Karpas-422 (cell line): Measurements from ENCODE around the gene CNST. TPM values are rescaled to one million over a fixed set of nuclear protein-coding genes. Genes with fewer than 3 reads are reported as not detected.
A peak's percentile ranks its signal among the peaks of the same experiment; 100 is the strongest.
"Not testable (repeated sequence)": the region's sequence is repeated elsewhere in the genome, so short reads cannot be mapped to it uniquely, and the experiment has no call there.

ENCODE experiments used
- DNase-seq: peaks from one replicate; pipeline ENCODE4 v3.0.0-alpha.2; 2015
- H2AFZ ChIP-seq: fragments of 200-600 bp; sonication (generic); 2 replicates; pipeline ENCODE4 v1.6.1; 2014; ENCODE audit warnings: antibody characterized with exemption, low read length, mixed read lengths
- H3K27ac ChIP-seq: fragments of 200-600 bp; sonication (generic); 2 replicates; pipeline ENCODE4 v1.5.1; 2014; ENCODE audit warnings: mild to moderate bottlenecking, low read length, moderate library complexity
- H3K27me3 ChIP-seq: fragments of 200-600 bp; sonication (generic); 2 replicates; pipeline ENCODE4 v1.6.1; 2014; ENCODE audit warnings: low read length, mixed read lengths
- H3K36me3 ChIP-seq: fragments of 200-600 bp; sonication (generic); 2 replicates; pipeline ENCODE4 v1.6.1; 2014; ENCODE audit warnings: low read length, mixed read lengths; ENCODE audit not compliant: insufficient read depth
- H3K4me1 ChIP-seq: fragments of 200-600 bp; sonication (generic); 2 replicates; pipeline ENCODE4 v1.6.1; 2014; ENCODE audit warnings: mild to moderate bottlenecking, low read length, mixed read lengths
- H3K4me2 ChIP-seq: fragments of 200-600 bp; sonication (generic); 2 replicates; pipeline ENCODE4 v1.6.1; 2014; ENCODE audit warnings: low read length, low read depth, mild to moderate bottlenecking; ENCODE audit not compliant: poor library complexity, severe bottlenecking
- H3K4me3 ChIP-seq: fragments of 200-600 bp; sonication (generic); 2 replicates; pipeline ENCODE4 v1.5.1; 2014; ENCODE audit warnings: mild to moderate bottlenecking, antibody characterized with exemption, low read length, mixed read lengths
- H3K79me2 ChIP-seq: fragments of 200-600 bp; sonication (generic); 2 replicates; pipeline ENCODE4 v1.6.1; 2014; ENCODE audit warnings: mild to moderate bottlenecking, low read length, mixed read lengths
- H3K9ac ChIP-seq: fragments of 200-600 bp; sonication (generic); 2 replicates; pipeline ENCODE4 v1.6.0; 2014; ENCODE audit warnings: low read length
- H3K9me2 ChIP-seq: fragments of 200-600 bp; sonication (generic), shearing (Covaris generic); replicated peaks from 2 replicates; pipeline ENCODE4 v1.6.0; 2014; ENCODE audit warnings: mild to moderate bottlenecking, low read length, moderate library complexity; ENCODE audit not compliant: insufficient read depth
- H3K9me3 ChIP-seq: fragments of 300-700, 200-600 bp; sonication (generic); 2 replicates; pipeline ENCODE4 v1.6.1; 2014; ENCODE audit warnings: low read length, mixed read lengths
- H4K20me1 ChIP-seq: fragments of 200-600 bp; sonication (generic); 2 replicates; pipeline ENCODE4 v1.6.1; 2014; ENCODE audit warnings: mild to moderate bottlenecking, antibody characterized with exemption, low read length, low read depth; ENCODE audit not compliant: insufficient read depth
- total RNA-seq: library from RNA; depleted of rRNA; stranded (reverse); fragments of >200 nt; shearing (Covaris generic); gene quantifications from 2 replicates; pipeline ENCODE4 v1.2.3, GENCODE V29; 2014; ENCODE audit warnings: low replicate concordance

Gene CNST
- total RNA-seq, 1 experiment from 2014 or later, result 29.7 TPM

GRCh38 chr1:246564839-246565750, 1.2 kb upstream of the CNST start:
- no peak overlapping the region for H2AFZ ChIP-seq

GRCh38 chr1:246565751-246566127, 517 bp upstream of the CNST start:
- no peaks in the 10 kb centered on the region for H3K9me3 ChIP-seq
- H3K9me2 ChIP-seq, result no peaks in the 10 kb centered on the region
- H3K27me3 ChIP-seq, result no peaks in the 10 kb centered on the region
- peaks cover 84% of the 10 kb centered on the region for H3K79me2 ChIP-seq
- H3K4me3 ChIP-seq, result peak overlapping the region; percentile 100
- DNase-seq, result no peak
- H3K27ac ChIP-seq, result peak overlapping the region; percentile 22; the same call in 1 of the 2 replicates
- no peak overlapping the region; the same call in 1 of the 2 replicates for H2AFZ ChIP-seq
- peaks cover 13% of the 10 kb centered on the region for H3K36me3 ChIP-seq
- H3K4me2 ChIP-seq, result peak overlapping the region; percentile 77
- H3K9ac ChIP-seq, result peak overlapping the region; percentile 94
- peaks cover 49% of the 10 kb centered on the region for H3K4me1 ChIP-seq
- no peaks in the 10 kb centered on the region for H4K20me1 ChIP-seq

More at GRCh38 chr1:246564839-246565750, 1.2 kb upstream of the CNST start:
- H3K36me3 ChIP-seq, result peaks cover 14% of the 10 kb centered on the region
- H3K9ac ChIP-seq, result peak overlapping the region; percentile 94
- no peaks in the 10 kb centered on the region for H3K27me3 ChIP-seq
- peaks cover 84% of the 10 kb centered on the region for H3K79me2 ChIP-seq
- no peaks in the 10 kb centered on the region for H3K9me2 ChIP-seq
- H3K9me3 ChIP-seq, result no peaks in the 10 kb centered on the region
- no peaks in the 10 kb centered on the region for H4K20me1 ChIP-seq
- peak overlapping the region; percentile 77 for H3K4me2 ChIP-seq
- H3K4me3 ChIP-seq, result peak overlapping the region; percentile 100
- peak overlapping the region; percentile 22; the same call in 1 of the 2 replicates for H3K27ac ChIP-seq
- DNase-seq, result no peak
- peaks cover 42% of the 10 kb centered on the region for H3K4me1 ChIP-seq

- Histone ChIP-seq H4K20me1 (no peaks in the 10 kb centered on the region), H3K36me3 (peaks cover 9% of the 10 kb centered on the region), H3K9me3 (no peaks in the 10 kb centered on the region), H3K27ac (peak overlapping the region; percentile 78), H3K9ac (peak overlapping the region; percentile 79), H3K27me3 (no peaks in the 10 kb centered on the region), H3K4me2 (peak overlapping the region; percentile 77), H3K4me3 (peak overlapping the region; percentile 100), H3K79me2 (peaks cover 94% of the 10 kb centered on the region), H2AFZ (peak overlapping the region; percentile 76), H3K4me1 (peaks cover 61% of the 10 kb centered on the region), H3K9me2 (no peaks in the 10 kb centered on the region)
- peak; percentile 66 for DNase-seq
Measured at GRCh38 chr1:246566813-246567645, 773 bp downstream of the CNST start.

DNA sequence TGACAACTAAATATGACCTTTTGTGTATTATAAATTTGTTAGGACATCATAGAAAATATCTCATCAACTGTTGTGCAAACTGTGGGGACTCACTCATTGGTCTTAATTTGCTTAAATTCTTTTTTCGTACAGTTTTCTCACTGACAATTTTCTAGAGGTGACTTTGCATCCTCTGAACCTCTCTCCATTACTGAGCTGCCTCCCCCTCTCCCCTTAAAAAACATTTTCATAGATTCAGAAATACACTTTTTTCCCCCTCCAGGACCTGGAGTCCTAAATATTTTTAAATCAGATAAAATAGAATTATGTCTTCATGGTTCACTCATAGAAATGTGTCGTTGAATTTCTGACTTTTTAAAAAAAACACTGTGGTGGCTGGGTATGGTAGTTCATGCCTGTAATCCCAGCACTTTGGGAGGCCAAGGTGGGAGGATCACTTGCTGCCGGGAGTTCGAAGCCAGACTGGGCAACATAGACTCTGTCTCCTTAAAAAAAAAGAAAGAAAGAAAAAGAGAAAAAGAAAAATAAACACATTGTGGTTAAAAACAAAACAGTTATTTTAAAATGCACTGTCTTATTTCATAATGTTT, 1.5 kb downstream of the CNST start:
- H3K9ac ChIP-seq, result peak overlapping the region; percentile 79
- H3K4me3 ChIP-seq, result peak overlapping the region; percentile 100
- no peaks in the 10 kb centered on the region for H3K27me3 ChIP-seq
- no peaks in the 10 kb centered on the region for H3K9me2 ChIP-seq
- peaks cover 9% of the 10 kb centered on the region for H3K36me3 ChIP-seq
- no peaks in the 10 kb centered on the region for H3K9me3 ChIP-seq
- H3K4me1 ChIP-seq, result peaks cover 68% of the 10 kb centered on the region
- H4K20me1 ChIP-seq, result no peaks in the 10 kb centered on the region
- peak overlapping the region; percentile 78 for H3K27ac ChIP-seq
- H3K4me2 ChIP-seq, result peak overlapping the region; percentile 77
- H2AFZ ChIP-seq, result no peak overlapping the region
- DNase-seq, result peak; percentile 71
- peaks cover 97% of the 10 kb centered on the region for H3K79me2 ChIP-seq

DNA sequence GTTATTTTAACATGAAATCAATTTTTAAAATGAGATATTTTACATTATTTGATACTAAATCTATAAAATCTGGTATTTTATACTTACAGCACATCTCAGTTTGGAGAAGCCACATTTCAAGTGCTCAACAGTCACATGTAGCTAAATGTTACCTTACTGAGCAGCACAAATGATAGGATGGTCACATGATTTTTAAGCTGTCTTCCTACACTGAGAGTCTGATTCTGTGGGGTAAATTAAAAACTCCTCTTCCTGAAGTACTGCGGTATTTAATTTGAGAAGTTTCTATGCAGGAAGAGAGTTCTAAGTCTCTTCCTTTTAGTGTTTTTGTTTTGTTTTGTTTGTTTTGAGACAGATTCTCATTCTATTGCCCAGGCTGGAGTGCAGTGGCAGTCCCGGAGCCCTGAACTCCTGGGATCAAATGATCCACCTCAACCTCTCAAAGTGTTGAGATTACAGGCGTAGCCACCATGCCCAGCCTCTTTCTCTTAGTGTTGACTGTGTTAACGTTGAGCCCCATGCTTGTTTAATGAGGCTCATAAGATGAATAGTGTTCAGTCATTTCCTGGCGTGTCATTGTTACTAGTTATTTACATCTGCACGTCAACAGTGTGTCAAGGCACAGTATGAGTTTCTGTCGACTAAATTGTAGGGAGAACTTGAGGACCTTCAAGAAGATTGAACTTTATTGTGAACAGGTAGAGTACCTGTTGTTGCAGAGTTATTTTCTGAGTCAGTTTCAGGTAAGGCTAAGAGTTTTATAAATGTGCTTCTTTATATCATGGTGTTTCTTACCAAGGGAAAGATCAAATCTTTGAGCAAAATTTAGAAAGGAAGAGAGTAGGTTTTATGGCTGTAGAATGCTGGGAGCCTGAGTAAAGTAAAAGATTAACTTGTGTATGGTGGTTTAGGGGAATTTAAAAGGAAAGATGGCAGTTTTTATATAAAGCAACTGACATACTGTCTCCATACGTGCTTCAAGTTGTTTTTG, 3.3 kb downstream of the CNST start:
- H3K27me3 ChIP-seq, result no peaks in the 10 kb centered on the region
- H3K4me1 ChIP-seq, result peaks cover 70% of the 10 kb centered on the region
- H3K79me2 ChIP-seq, result peaks cover 96% of the 10 kb centered on the region
- peak overlapping the region; percentile 22; the same call in 1 of the 2 replicates for H3K4me3 ChIP-seq
- H3K4me2 ChIP-seq, result peak overlapping the region; percentile 77
- H3K36me3 ChIP-seq, result no peaks in the 10 kb centered on the region
- H3K9ac ChIP-seq, result peak overlapping the region; percentile 23
- no peaks in the 10 kb centered on the region for H4K20me1 ChIP-seq
- no peaks in the 10 kb centered on the region for H3K9me3 ChIP-seq
- no peak overlapping the region for H2AFZ ChIP-seq
- H3K9me2 ChIP-seq, result no peaks in the 10 kb centered on the region
- DNase-seq, result no peak
- H3K27ac ChIP-seq, result peak overlapping the region; percentile 78

DNA sequence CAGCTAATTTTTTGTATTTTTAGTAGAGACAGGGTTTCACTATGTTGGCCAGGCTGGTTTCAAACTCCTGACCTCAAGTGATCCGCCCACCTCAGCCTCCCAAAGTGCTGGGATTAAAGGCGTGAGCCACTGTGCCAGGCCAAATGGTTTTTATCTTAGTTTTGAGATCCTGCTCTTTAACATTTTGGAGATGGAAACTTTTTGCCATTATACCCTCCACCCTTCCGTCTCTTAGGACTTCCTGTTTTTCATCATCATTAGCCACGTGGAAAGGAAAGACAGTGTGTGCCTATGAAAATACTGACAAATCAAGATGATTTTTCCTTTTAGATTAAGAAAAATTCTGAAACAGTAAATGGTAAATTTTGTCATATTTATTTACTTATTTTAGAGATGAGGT, 5.1 kb downstream of the CNST start:
- not testable (repeated sequence) for H3K4me3 ChIP-seq, H2AFZ ChIP-seq
- peak; percentile 66 for DNase-seq

DNA sequence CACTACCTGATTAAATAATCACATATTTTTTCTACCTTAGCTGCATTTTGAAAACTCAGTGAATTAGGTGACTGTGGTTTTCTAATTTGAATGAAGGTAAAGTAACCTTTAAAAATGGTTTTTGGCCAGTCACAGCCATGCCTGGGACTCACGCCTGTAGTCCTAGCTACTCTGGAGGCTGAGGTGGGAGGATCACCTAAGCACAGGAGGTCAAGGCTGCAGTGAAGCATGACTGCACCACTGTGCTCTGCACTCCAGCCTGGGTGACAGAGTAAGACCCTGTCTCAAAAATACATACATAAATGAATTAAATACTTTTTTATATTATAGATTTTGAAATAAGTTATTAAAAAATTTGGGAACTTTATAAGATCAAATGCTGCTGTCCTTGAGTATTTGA, 5.7 kb downstream of the CNST start:
- H3K27ac ChIP-seq, result peak overlapping the region; percentile 78
- peaks cover 70% of the 10 kb centered on the region for H3K4me1 ChIP-seq
- no peaks in the 10 kb centered on the region for H3K9me2 ChIP-seq
- no peak overlapping the region for H2AFZ ChIP-seq
- H3K4me3 ChIP-seq, result no peak overlapping the region
- H3K79me2 ChIP-seq, result peaks cover 97% of the 10 kb centered on the region
- H4K20me1 ChIP-seq, result no peaks in the 10 kb centered on the region
- no peak overlapping the region for H3K4me2 ChIP-seq
- no peaks in the 10 kb centered on the region; the same call in 1 of the 2 replicates for H3K36me3 ChIP-seq
- DNase-seq, result no peak
- no peaks in the 10 kb centered on the region for H3K27me3 ChIP-seq
- H3K9ac ChIP-seq, result no peak overlapping the region
- H3K9me3 ChIP-seq, result no peaks in the 10 kb centered on the region

More for the DNA sequence above, 5.1 kb downstream of the CNST start:
- H3K9ac ChIP-seq, H3K36me3 ChIP-seq, H3K4me2 ChIP-seq, H3K9me2 ChIP-seq, H3K27me3 ChIP-seq, H3K9me3 ChIP-seq, H4K20me1 ChIP-seq: not testable (repeated sequence)
- Histone ChIP-seq H3K27ac (peak overlapping the region; percentile 78), H3K79me2 (peaks cover 96% of the 10 kb centered on the region), H3K4me1 (peaks cover 64% of the 10 kb centered on the region)
